ENCODE results near the gene FHIP1B. TPM values are rescaled to one million over a fixed set of nuclear protein-coding genes. Genes with fewer than 3 reads are reported as not detected.
"Not testable (repeated sequence)": the region's sequence is repeated elsewhere in the genome, so short reads cannot be mapped to it uniquely, and the experiment has no call there.

The FHIP1B gene
- total RNA-seq, 2 experiments from 2014 or later = 14.2 to 16.0 TPM

GRCh38 chr11:6249770-6250555, 15.5 kb upstream of the FHIP1B start:
- Mint-ChIP-seq H3K9me3 (no peaks in the 10 kb centered on the region), H3K36me3 (no peaks in the 10 kb centered on the region), H3K27ac (no peak overlapping the region), H3K4me1 (no peaks in the 10 kb centered on the region), H3K27me3 (no peaks in the 10 kb centered on the region), H3K4me3 (no peak overlapping the region)
- no peak for DNase-seq

GRCh38 chr11:6248897-6249296, 14.5 kb upstream of the FHIP1B start:
- not testable (repeated sequence) for H3K36me3 Mint-ChIP-seq, H3K27me3 Mint-ChIP-seq, DNase-seq, H3K9me3 Mint-ChIP-seq, H3K4me1 Mint-ChIP-seq, H3K27ac Mint-ChIP-seq, H3K4me3 Mint-ChIP-seq

GRCh38 chr11:6248248-6248647, 13.8 kb upstream of the FHIP1B start:
- H3K4me1 Mint-ChIP-seq = no peaks in the 10 kb centered on the region
- no peaks in the 10 kb centered on the region for H3K9me3 Mint-ChIP-seq
- peaks cover 8% of the 10 kb centered on the region for H3K27me3 Mint-ChIP-seq
- H3K27ac Mint-ChIP-seq = no peak overlapping the region
- no peaks in the 10 kb centered on the region for H3K36me3 Mint-ChIP-seq
- no peak overlapping the region for H3K4me3 Mint-ChIP-seq
- no peak for DNase-seq

- DNase-seq = no peak
- Mint-ChIP-seq H3K36me3 (no peaks in the 10 kb centered on the region), H3K27ac (no peak overlapping the region), H3K27me3 (peaks cover 12% of the 10 kb centered on the region), H3K4me3 (no peak overlapping the region), H3K9me3 (no peaks in the 10 kb centered on the region), H3K4me1 (no peaks in the 10 kb centered on the region)
These were observed 11.1 kb upstream of the FHIP1B start for GRCh38 chr11:6245536-6245935.

GRCh38 chr11:6241316-6241715, 6.9 kb upstream of the FHIP1B start:
- Mint-ChIP-seq H3K36me3 (no peaks in the 10 kb centered on the region), H3K27ac (no peak overlapping the region), H3K9me3 (no peaks in the 10 kb centered on the region), H3K4me3 (no peak overlapping the region), H3K4me1 (no peaks in the 10 kb centered on the region), H3K27me3 (peaks cover 12% of the 10 kb centered on the region)
- DNase-seq = no peak

- peaks cover 12% of the 10 kb centered on the region for H3K27me3 Mint-ChIP-seq
- no peak overlapping the region for H3K4me3 Mint-ChIP-seq
- no peaks in the 10 kb centered on the region for H3K36me3 Mint-ChIP-seq
- no peak for DNase-seq
- no peaks in the 10 kb centered on the region for H3K9me3 Mint-ChIP-seq
- no peak overlapping the region for H3K27ac Mint-ChIP-seq
- no peaks in the 10 kb centered on the region for H3K4me1 Mint-ChIP-seq
These were observed 6.3 kb upstream of the FHIP1B start for GRCh38 chr11:6240781-6241180.

- H3K4me1 Mint-ChIP-seq = peaks cover 3% of the 10 kb centered on the region
- H3K9me3 Mint-ChIP-seq = no peaks in the 10 kb centered on the region
- DNase-seq = no peak
- H3K4me3 Mint-ChIP-seq = no peak overlapping the region
- no peaks in the 10 kb centered on the region for H3K36me3 Mint-ChIP-seq
- peaks cover 12% of the 10 kb centered on the region for H3K27me3 Mint-ChIP-seq
- no peak overlapping the region for H3K27ac Mint-ChIP-seq
These were observed 5.7 kb upstream of the FHIP1B start for GRCh38 chr11:6240139-6240538.

- Mint-ChIP-seq H3K4me3 (no peak within 1 kb of the TSS), H3K27me3 (peaks cover 8% of the 10 kb centered on the region), H3K27ac (no peak within 1 kb of the TSS), H3K4me1 (peaks cover 5% of the 10 kb centered on the region), H3K9me3 (no peaks in the 10 kb centered on the region), H3K36me3 (no peaks in the 10 kb centered on the region)
- no peak for DNase-seq
These were observed 4.5 kb upstream of the FHIP1B start, which contains the start of gene CNGA4 for GRCh38 chr11:6238902-6239301. Gene CNGA4 (plus strand): TSS chr11:6239089. CDS start chr11:6239207, 118 bp downstream.

- no peak overlapping the region for H3K4me3 Mint-ChIP-seq
- peaks cover 3% of the 10 kb centered on the region for H3K27me3 Mint-ChIP-seq
- no peaks in the 10 kb centered on the region for H3K36me3 Mint-ChIP-seq
- no peak overlapping the region for H3K27ac Mint-ChIP-seq
- no peaks in the 10 kb centered on the region for H3K9me3 Mint-ChIP-seq
- no peak for DNase-seq
- H3K4me1 Mint-ChIP-seq = peaks cover 11% of the 10 kb centered on the region
These were observed 3.4 kb upstream of the FHIP1B start for GRCh38 chr11:6237761-6238302.

- Mint-ChIP-seq H3K4me3 (no peak overlapping the region), H3K27me3 (peaks cover 3% of the 10 kb centered on the region), H3K4me1 (peaks cover 14% of the 10 kb centered on the region), H3K27ac (no peak overlapping the region), H3K9me3 (no peaks in the 10 kb centered on the region), H3K36me3 (no peaks in the 10 kb centered on the region)
- DNase-seq = no peak
These were observed 2.8 kb upstream of the FHIP1B start for GRCh38 chr11:6237266-6237665.

- Mint-ChIP-seq H3K4me3 (peak overlapping the region; percentile 98), H3K9me3 (no peaks in the 10 kb centered on the region), H3K4me1 (peaks cover 34% of the 10 kb centered on the region), H3K27ac (peak overlapping the region; percentile 94), H3K27me3 (no peaks in the 10 kb centered on the region), H3K36me3 (peaks cover 7% of the 10 kb centered on the region)
- DNase-seq = peak; percentile 12
These were observed 451 bp downstream of the FHIP1B start for GRCh38 chr11:6233984-6234386.

GRCh38 chr11:6232899-6233298, 1.5 kb downstream of the FHIP1B start:
- H3K4me1 Mint-ChIP-seq = peaks cover 36% of the 10 kb centered on the region
- H3K27me3 Mint-ChIP-seq = no peaks in the 10 kb centered on the region
- peaks cover 9% of the 10 kb centered on the region for H3K36me3 Mint-ChIP-seq
- no peak for DNase-seq
- peak overlapping the region; percentile 20 for H3K4me3 Mint-ChIP-seq
- no peaks in the 10 kb centered on the region for H3K9me3 Mint-ChIP-seq
- no peak overlapping the region for H3K27ac Mint-ChIP-seq

GRCh38 chr11:6229911-6230310, 4.5 kb downstream of the FHIP1B start:
- peaks cover 14% of the 10 kb centered on the region for H3K36me3 Mint-ChIP-seq
- H3K9me3 Mint-ChIP-seq = no peaks in the 10 kb centered on the region
- no peak overlapping the region for H3K4me3 Mint-ChIP-seq
- no peak overlapping the region for H3K27ac Mint-ChIP-seq
- H3K27me3 Mint-ChIP-seq = no peaks in the 10 kb centered on the region
- H3K4me1 Mint-ChIP-seq = peaks cover 46% of the 10 kb centered on the region
- DNase-seq = no peak

- no peak for DNase-seq
- H3K9me3 Mint-ChIP-seq = no peaks in the 10 kb centered on the region
- peaks cover 43% of the 10 kb centered on the region for H3K4me1 Mint-ChIP-seq
- no peak overlapping the region for H3K4me3 Mint-ChIP-seq
- no peaks in the 10 kb centered on the region for H3K27me3 Mint-ChIP-seq
- peaks cover 14% of the 10 kb centered on the region for H3K36me3 Mint-ChIP-seq
- H3K27ac Mint-ChIP-seq = no peak overlapping the region
These were observed 5.9 kb downstream of the FHIP1B start for GRCh38 chr11:6228520-6228919.

GRCh38 chr11:6225896-6226295, 8.5 kb downstream of the FHIP1B start:
- no peak overlapping the region for H3K27ac Mint-ChIP-seq
- H3K27me3 Mint-ChIP-seq = no peaks in the 10 kb centered on the region
- DNase-seq = no peak

GRCh38 chr11:6225024-6225423, 9.4 kb downstream of the FHIP1B start:
- Mint-ChIP-seq H3K9me3 (no peaks in the 10 kb centered on the region), H3K4me1 (peaks cover 24% of the 10 kb centered on the region), H3K4me3 (no peak overlapping the region), H3K36me3 (peaks cover 20% of the 10 kb centered on the region), H3K27me3 (no peaks in the 10 kb centered on the region), H3K27ac (no peak overlapping the region)
- DNase-seq = no peak

More at GRCh38 chr11:6225896-6226295, 8.5 kb downstream of the FHIP1B start:
- H3K9me3 Mint-ChIP-seq = no peaks in the 10 kb centered on the region
- H3K36me3 Mint-ChIP-seq = peaks cover 19% of the 10 kb centered on the region
- H3K4me3 Mint-ChIP-seq = no peak overlapping the region
- H3K4me1 Mint-ChIP-seq = peaks cover 30% of the 10 kb centered on the region
